Lower leg skin (tissue), 4 donors: ENCODE results near the gene PIGS. TPM values are rescaled to one million over a fixed set of nuclear protein-coding genes. Genes with fewer than 3 reads are reported as not detected.
"Not testable (repeated sequence)": the region's sequence is repeated elsewhere in the genome, so short reads cannot be mapped to it uniquely, and the experiment has no call there.

Experiments used
- DNase-seq, 2 donors: peaks; one replicate each; pipeline ENCODE4 v3.0.0-alpha.2; 2019; ENCODE audit warnings: low spot score in 2 of 2
- H3K4me3 ChIP-seq: fragments of 200-600 bp; sonication (generic); 2 replicates; pipeline ENCODE4 v1.5.1; 2017; ENCODE audit warnings: mild to moderate bottlenecking, low read depth; ENCODE audit not compliant: poor library complexity, severe bottlenecking
- CTCF ChIP-seq, 3 donors: fragments of 450-650 bp; IDR thresholded peaks; one replicate each; pipeline ENCODE4 v1.5.1; 2016; ENCODE audit warnings: antibody characterized with exemption in 3 of 3, mild to moderate bottlenecking in 3 of 3, moderate library complexity in 2 of 3
- POLR2A ChIP-seq, 2 donors: fragments of 450-650 bp; IDR thresholded peaks; one replicate each; pipeline ENCODE4 v1.6.1; 2016 to 2017; ENCODE audit warnings: antibody characterized with exemption in 2 of 2, mild to moderate bottlenecking in 1 of 2, moderate library complexity in 1 of 2
- WGBS, 2 donors: methylation state at CpG; one replicate each; pipeline ENCODE4 v1.1.5; 2018; 5-methylcytosine and 5-hydroxymethylcytosine counted together
- intact Hi-C: fragments of 100-400 bp; cut with DNase I; formaldehyde crosslinking; loops from one replicate; pipeline ENCODE4 v1.15.0; 2023; ENCODE audit warnings: low total_unique reads
- total RNA-seq, 4 donors: library from RNA; depleted of rRNA; stranded (reverse); fragments of >200 nt; gene quantifications; one replicate each; pipeline ENCODE4 v1.1.0, GENCODE V29; 2016

Gene PIGS
- total RNA-seq, 4 donors from 2014 or later = 57.6 to 84.0 (median 75.1) TPM

- intact Hi-C loops = no loop called here
- TF ChIP-seq POLR2A (IDR thresholded peaks at IDR 0.05) = no peak
- no peak for TF ChIP-seq CTCF (IDR thresholded peaks at IDR 0.05)
- H3K4me3 ChIP-seq = no peak overlapping the region
- 96 to 97% methylated on average over 3 of the region's 3 CpGs for WGBS, 2 donors
- DNase-seq = no peak
Measured at GRCh38 chr17:28577466-28577824, 6.1 kb upstream of the PIGS start.

- intact Hi-C loops = no loop called here
- WGBS, 2 donors = 3 to 14% methylated on average over 17 to 25 of the region's 26 CpGs
- TF ChIP-seq POLR2A (IDR thresholded peaks at IDR 0.05) = no peak
- DNase-seq = peak; percentile 95 to 99
- H3K4me3 ChIP-seq = no peak within 1 kb of the TSS
Measured at GRCh38 chr17:28576758-28577465, 5.6 kb upstream of the PIGS start, which contains the start of gene ALDOC. Gene ALDOC (minus strand): TSS chr17:28576895. CDS start chr17:28575532, 1,363 bp downstream.

- DNase-seq, intact Hi-C loops, H3K4me3 ChIP-seq: not testable (repeated sequence)
- WGBS, 2 donors = 69 to 78% methylated on average over 3 of the region's 3 CpGs
Measured at GRCh38 chr17:28576016-28576415, 4.7 kb upstream of the PIGS start.

GRCh38 chr17:28575126-28575795 is 3.9 kb upstream of the PIGS start:
- intact Hi-C loops = no loop called here
- H3K4me3 ChIP-seq = no peak overlapping the region
- TF ChIP-seq CTCF (IDR thresholded peaks at IDR 0.05) (no peak), POLR2A (IDR thresholded peaks at IDR 0.05) (no peak)
- WGBS, 2 donors = 92% methylated on average over 14 of the region's 14 CpGs
- no peak for DNase-seq

- intact Hi-C loops = no loop called here
- WGBS, 2 donors = 86 to 87% methylated on average over 7 of the region's 7 CpGs
- H3K4me3 ChIP-seq = no peak overlapping the region
- no peak for DNase-seq
- TF ChIP-seq CTCF (IDR thresholded peaks at IDR 0.05) (no peak), POLR2A (IDR thresholded peaks at IDR 0.05) (no peak)
Measured at GRCh38 chr17:28574526-28574925, 3.2 kb upstream of the PIGS start.

GRCh38 chr17:28573966-28574480 is 2.7 kb upstream of the PIGS start:
- WGBS, 2 donors = 94 to 98% methylated on average over 6 of the region's 6 CpGs
- no peak overlapping the region for H3K4me3 ChIP-seq
- TF ChIP-seq POLR2A (IDR thresholded peaks at IDR 0.05) = no peak
- no peak for TF ChIP-seq CTCF (IDR thresholded peaks at IDR 0.05)

More at GRCh38 chr17:28573966-28574480, 2.7 kb upstream of the PIGS start:
- intact Hi-C loops = no loop called here
- DNase-seq = no peak
